Stimulated activated CD8-positive, alpha-beta memory T cell treated with anti-CD3 and anti-CD28 coated beads, Interleukin-4, amount 100 ng/mL, for 24 hours (primary cell): ENCODE data around the gene GTF2H4.
"Not testable (repeated sequence)": the region's sequence is repeated elsewhere in the genome, so short reads cannot be mapped to it uniquely, and the experiment has no call there.

Experiments
- DNase-seq: peaks from one replicate; pipeline ENCODE4 v3.0.0-alpha.2; 2020; ENCODE audit warnings: low read depth

The GTF2H4 gene

GRCh38 chr6:30924040-30924627, 16.1 kb downstream of the GTF2H4 start:
- DNase-seq, result not testable (repeated sequence)

DNA sequence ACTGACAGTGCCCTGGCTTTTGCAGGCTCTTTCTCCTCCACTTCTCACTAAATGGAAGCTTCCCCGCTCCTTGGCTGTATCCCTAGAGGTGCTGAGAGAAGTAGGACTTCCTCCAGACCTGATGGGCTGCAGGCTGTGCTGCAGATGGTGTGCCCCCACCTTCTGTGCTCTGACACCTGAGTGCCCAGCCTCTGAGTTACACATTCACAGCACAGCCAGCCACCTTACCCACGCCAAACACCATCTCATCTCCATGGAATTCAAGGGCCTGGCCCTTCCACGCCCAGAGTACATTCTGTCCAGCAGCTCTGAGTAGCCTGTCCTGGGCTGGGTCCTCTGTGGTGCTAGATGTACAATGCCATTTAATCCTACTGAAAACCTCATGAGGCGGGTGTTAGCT, 18.6 kb downstream of the GTF2H4 start:
- DNase-seq, result no peak

GRCh38 chr6:30927080-30927479, 19.1 kb downstream of the GTF2H4 start:
- not testable (repeated sequence) for DNase-seq

GRCh38 chr6:30928677-30929076, 20.7 kb downstream of the GTF2H4 start:
- no peak for DNase-seq

- DNase-seq, result no peak
Measured at GRCh38 chr6:30930506-30930905, 22.5 kb downstream of the GTF2H4 start.

DNA sequence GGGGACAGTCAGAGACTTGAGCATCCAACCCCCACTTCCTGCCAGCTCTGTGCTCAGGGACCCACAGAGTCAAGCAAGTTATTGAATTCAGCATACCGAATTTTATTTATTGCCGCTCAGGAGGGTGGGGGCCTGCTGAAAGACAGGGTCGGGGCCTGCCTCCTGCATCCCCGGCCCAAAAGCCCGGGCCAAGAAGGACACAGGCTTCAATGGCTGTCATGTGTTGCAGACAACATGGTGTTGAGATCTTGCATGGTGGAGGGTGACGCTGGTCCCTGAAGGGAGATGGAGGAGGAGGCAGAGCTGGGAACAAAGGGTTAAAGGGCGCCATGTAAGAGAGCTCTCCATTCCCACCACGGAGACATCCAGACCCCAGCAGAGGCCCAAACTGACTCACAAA, 23.3 kb downstream of the GTF2H4 start:
- DNase-seq, result no peak

DNA sequence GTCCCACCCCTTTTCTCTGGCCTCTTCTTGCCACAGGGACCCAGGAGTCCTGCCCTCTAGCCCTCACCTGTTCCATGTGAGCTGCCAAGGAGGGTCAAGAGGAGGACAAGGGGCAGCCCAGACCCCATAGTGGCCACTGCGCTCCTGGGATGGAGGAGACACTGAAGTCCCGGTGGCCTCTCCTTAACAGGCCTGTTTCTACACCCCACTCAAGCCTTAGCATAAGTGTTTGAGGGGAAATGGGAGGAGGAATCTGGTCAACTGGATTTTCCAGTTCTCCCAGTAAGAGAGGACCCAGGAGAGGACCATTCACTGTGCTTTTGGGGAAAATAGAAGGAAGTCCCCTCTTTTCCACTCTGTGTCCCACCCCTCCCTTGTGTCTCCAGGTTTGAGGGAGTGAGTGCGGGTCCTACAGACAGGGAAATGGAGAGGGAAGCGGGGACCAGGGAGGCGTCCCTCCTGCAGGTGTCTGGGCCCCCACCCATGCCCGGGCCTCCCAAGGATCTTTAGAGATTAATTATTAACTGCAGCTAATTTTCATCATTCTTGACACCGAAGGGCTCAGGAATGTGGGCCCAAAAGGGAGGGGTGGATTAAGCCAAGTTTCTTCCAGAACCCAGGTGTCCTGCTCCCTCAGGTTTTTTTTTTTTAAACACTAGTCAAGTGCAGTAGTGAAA, 24.1 kb downstream of the GTF2H4 start, which contains the start of gene SFTA2:
TSS of gene SFTA2 (minus strand) at position 202 of the 677 bp plus-strand sequence. CDS start at position 128, 74 bp downstream.
- no peak for DNase-seq

DNA sequence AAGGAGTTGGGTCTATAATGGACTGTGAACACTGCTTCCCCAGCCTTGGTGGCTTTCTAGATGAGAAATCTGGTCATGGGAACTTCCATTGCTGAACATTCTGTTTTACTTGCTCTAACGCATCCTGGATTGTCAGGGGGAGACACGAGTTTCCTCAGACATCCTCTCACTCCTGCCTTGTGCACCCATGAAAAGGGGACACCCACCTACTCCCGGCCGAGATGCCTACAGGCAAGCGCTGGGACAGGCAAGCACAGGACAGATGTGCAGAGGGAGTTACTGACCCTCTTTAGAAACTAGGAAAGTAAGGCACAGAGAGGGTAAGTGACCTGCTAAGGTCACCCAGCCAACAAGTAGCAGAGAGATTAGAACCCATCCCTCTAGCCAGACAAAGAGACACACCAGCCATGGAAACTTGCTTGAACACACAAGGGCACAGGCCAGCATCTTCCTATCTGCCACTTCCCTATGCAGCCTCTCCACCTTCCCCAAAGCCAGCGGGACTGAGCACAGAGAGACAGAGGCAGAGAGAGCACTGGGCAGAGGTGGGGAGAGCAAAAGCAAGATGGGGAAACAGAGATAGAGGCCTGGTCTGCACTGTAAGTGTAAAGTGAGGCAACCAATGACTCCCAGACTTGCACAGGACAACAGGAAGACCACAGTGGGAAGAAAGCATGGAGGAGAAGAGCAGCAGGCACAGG, 24.8 kb downstream of the GTF2H4 start:
- DNase-seq, result no peak

- DNase-seq, result no peak
Measured at GRCh38 chr6:30935018-30935417, 27.0 kb downstream of the GTF2H4 start.

DNA sequence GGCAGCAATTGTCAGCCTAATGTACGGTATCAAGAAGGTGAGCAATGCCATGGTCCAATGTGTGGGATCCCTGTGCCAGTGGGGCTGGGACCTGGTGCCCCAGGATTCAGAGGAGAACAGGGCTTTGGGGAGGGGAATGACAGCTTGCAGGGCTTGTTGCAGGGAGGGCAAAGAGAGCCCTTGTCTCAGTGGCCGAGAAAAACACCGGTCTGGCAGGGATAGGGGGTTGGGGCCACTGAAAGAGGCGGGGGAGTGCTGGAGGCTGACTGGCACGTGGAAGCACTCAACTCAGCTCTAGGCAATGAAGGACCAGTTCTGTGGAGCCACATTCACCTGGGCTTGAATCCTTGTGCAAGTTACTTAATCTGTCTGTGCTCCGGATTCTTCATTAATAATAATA, 29.3 kb downstream of the GTF2H4 start:
- no peak for DNase-seq

DNA sequence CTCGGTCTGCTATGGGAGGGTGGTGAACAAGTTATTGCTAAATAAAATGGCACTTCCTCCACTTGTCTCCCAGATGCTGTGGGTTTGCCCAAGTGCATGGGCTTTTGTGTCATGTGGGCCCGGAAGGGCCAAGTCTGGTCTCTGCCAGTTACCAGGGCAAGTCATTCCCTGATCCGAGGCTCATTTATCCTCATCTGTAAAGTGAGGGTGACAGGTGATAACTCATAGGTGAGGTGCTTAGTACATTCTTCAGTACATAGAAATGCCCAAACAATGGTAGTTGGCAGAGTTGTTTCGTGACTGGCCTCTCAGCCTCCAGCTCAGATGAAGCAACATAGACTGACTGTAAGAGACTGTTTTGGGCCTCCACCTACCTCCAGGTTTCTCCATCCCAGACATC, 30.7 kb downstream of the GTF2H4 start:
- no peak for DNase-seq

- DNase-seq, result no peak
Measured at GRCh38 chr6:30939473-30939872, 31.5 kb downstream of the GTF2H4 start.

DNA sequence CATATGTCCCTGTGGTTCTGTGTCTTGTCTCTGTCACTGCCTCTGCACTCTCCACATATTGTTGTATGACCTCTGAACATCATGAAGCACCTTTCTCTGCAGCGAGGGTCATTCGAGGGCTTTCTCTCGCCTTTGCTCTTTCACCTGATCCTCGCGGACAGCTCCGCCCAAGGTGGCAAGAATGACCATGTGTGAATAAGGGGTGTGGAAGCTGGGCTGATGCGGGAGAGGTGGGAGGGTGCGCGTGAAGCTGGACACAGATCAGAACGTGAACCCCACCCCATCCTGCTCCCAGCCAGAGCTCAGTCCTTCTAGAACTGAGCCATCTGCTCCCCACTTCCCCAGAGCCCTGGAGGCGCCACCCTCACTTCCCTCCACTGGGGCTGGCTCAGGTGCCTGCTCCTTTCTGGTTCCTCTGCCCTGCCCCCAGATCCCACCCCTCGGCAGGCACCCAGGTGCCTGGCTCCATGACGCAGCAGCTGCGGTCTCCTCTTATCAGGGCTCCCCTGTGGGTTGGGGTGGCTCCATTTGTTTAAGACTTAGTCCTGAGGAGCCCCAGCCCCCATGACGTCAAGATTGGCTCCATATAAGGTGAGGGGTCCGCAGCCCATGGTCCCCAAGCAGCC, 32.5 kb downstream of the GTF2H4 start, which contains the start of gene MUCL3:
TSS of gene MUCL3 (plus strand) at position 613 of the 626 bp plus-strand sequence. CDS start 27 bp downstream, outside the sequence.
- DNase-seq, result no peak

DNA sequence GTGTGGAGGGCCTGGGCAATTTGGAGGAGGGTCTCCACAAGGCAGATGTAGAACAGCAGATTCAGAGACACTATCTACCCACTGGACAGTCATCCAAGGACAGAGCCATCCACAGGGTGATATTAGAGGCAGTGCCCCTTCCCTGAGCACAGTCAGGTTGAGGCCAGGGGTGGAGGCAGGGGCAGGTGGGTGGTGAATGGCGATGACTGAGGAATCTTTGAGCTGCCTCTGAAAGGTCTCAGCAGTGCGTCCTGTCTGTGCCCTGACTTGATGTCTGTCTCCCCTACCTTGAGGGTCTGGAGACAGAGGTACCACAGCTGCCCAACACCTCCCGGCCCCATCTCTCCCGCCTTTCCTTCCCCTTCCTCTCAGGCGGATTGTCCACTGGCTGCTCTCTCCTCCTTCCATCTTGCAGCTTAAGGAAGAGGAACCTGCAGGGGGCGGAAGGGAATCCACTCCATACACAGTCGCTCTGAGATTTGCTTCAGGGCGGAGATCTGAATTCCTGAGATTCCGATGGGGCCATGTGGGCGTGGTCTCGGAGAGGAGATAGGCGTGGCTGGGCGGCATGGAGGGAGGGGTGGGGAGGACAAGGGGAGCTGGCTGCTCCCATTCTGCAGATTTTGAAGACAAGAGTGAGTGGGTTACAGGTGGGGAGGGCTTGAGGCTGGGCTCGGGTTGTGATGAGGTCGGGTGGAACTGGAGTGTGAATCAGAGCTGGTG, 34.5 kb downstream of the GTF2H4 start:
- DNase-seq, result no peak

DNA sequence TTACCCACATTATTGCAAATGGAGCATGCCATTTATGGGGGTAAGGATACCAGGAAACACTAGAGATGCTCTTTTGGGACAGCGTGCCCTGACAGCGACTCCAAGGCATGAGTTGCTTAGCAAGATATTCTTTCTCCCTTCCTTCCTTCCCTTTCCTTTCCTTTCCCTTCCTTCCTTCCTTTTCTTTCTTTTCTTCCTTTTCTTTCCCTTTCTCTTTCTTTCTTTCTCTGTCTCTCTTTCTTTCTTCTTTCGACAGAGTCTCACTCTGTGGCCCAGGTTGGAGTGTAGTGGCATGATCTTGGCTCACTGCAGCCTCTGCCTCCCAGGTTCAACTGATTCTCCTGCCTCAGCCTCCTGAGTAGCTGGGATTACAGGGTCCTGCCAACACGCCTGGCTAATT, 36.0 kb downstream of the GTF2H4 start:
- DNase-seq, result no peak

GRCh38 chr6:30945281-30945680, 37.3 kb downstream of the GTF2H4 start:
- no peak for DNase-seq

DNA sequence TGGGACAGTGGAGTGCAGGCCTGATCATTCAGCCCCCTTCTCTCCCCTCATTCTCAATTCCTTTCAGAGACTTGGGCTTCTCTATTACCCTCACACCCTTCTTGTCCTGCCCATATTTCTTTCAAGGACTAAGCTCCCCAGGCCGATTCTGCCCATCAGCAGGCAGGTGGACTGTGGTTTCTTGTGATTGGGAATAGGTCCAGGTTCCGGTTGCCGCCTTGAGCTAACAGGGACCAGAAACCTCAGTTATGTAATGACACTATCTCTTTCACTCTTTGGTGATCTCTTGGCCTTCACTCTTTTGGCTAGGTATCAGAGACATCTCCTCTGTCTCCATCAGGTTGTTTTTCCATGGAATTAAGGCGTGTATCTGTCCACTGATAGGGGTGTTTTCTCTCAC, 39.2 kb downstream of the GTF2H4 start:
- no peak for DNase-seq

DNA sequence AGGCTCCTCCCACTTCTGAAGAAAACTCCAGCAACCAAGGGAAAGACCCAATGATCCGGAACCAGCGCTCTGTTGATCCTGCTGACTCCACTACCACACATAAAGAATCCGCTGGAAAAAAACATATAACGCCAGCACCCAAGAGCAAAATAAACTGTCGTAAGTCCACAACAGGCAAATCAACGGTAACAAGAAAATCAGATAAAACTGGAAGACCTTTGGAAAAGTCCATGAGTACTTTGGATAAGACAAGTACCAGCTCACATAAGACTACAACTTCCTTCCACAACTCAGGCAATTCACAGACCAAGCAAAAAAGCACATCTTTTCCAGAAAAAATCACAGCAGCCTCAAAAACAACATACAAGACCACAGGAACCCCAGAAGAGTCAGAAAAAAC, 40.8 kb downstream of the GTF2H4 start:
- no peak for DNase-seq

GRCh38 chr6:30951907-30952469, 44.0 kb downstream of the GTF2H4 start:
- DNase-seq, result no peak

DNA sequence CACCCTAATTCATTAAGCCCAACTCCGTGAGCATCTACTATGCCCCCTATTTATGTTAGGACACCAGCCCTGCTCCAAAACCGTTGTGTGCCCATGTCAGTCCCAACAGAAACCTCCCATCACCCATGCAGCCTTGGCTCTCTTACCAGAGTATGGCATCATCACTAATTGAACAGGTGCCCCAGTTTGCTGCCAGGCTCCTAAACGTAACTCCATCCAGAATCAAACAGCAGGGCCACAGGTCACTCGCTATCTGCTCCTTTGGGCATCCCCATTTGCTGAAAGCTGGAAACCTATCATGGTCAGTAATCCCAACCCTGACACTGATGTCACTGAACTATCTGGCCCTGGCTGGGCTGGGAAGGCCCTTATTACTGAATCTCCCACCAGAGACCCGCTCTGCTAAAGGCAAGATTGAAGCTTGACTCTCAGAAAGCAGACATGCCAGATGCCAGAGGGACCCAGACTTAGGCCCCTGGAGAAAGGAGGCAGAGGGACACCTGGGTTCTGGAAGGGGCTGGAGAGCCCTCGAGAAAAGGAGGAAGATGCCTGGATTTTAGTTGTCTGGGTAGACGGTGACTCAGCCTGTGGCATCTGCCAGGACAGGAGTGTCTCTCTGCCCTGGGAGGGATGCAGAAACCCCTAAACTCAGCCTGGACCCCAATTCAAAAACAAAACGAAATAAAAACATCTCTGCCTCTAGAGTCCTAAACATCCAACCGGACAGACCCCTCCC, 46.8 kb downstream of the GTF2H4 start:
- DNase-seq, result no peak
